GM12878 (cell line): ENCODE measurements around the gene ACOT7. TPM values are rescaled to one million over a fixed set of nuclear protein-coding genes. Genes with fewer than 3 reads are reported as not detected.

Experiments used
- ATAC-seq: fragments of 200-7000 bp; cut with Tn5 transposase; 3 replicates; pipeline ENCODE4 v1.9.1; 2020; ENCODE audit warnings: mild to moderate bottlenecking, moderate library complexity
- BruUV-seq: library from RNA; stranded (reverse); fragments of 400-500 nt; replicated peaks from 2 replicates; lab custom pipeline; 2021; lab: Mats Ljungman, UMichigan
- CTCF ChIA-PET: fragments of 300-600 bp; sonication (Branson Sonifier 250); formaldehyde crosslinking; extraction: SDS; loops from one replicate; lab custom pipeline; 2021; ENCODE audit warnings: inconsistent platforms; lab: Yijun Ruan, JAX
- POLR2A ChIA-PET: fragments of 350-600 bp; formaldehyde crosslinking; extraction: SDS; loops from one replicate; lab custom pipeline; 2021; ENCODE audit warnings: inconsistent platforms; lab: Charles Lee
- RAD21 ChIA-PET: fragments of 300-600 bp; sonication (Branson Sonifier 250); formaldehyde crosslinking; loops from one replicate; lab custom pipeline; 2023; ENCODE audit warnings: antibody characterized with exemption; ENCODE audit not compliant: unreplicated experiment; lab: Charles Lee
- SMC1A ChIA-PET: fragments of 300-600 bp; sonication (Branson Sonifier 250); formaldehyde crosslinking; loops from one replicate; lab custom pipeline; 2023; ENCODE audit not compliant: unreplicated experiment, uncharacterized antibody; lab: Charles Lee
- DNase-seq: peaks from one replicate; pipeline ENCODE4 v3.0.0-alpha.2; 2011; ENCODE audit warnings: low read depth, low spot score
- FAIRE-seq: peaks from 3 replicates; lab custom pipeline; 2011; peaks lifted over from hg19 to GRCh38; lab: Jason Lieb, UNC
- H2AFZ ChIP-seq: 2 replicates; pipeline ENCODE4 v1.6.0; 2011; ENCODE audit warnings: low read depth, low read length, control low read depth; ENCODE audit not compliant: control insufficient read depth
- H3K27ac ChIP-seq: 2 replicates; pipeline ENCODE4 v1.5.1; 2011; ENCODE audit warnings: control low read depth; ENCODE audit not compliant: control insufficient read depth, insufficient read depth
- H3K27me3 ChIP-seq, 2 experiments: replicated peaks in 1 of 2; 2 replicates each; pipeline versions ENCODE4 v1.6.0 to v1.6.1; 2011; ENCODE audit warnings: low read length in 1 of 2; ENCODE audit not compliant: control insufficient read depth in 2 of 2, insufficient read depth in 2 of 2
- H3K36me3 ChIP-seq, 2 experiments: 2 replicates each; pipeline ENCODE4 v1.5.1; 2011; ENCODE audit warnings: low read length in 1 of 2; ENCODE audit not compliant: control insufficient read depth in 2 of 2, insufficient read depth in 2 of 2
- H3K4me1 ChIP-seq: 2 replicates; pipeline ENCODE4 v1.6.1; 2011; ENCODE audit warnings: mild to moderate bottlenecking, low read length, moderate library complexity, mixed read lengths; ENCODE audit not compliant: control insufficient read depth, insufficient read depth
- H3K4me2 ChIP-seq: 2 replicates; pipeline ENCODE4 v1.6.0; 2011; ENCODE audit warnings: control low read depth; ENCODE audit not compliant: control insufficient read depth, insufficient read depth
- H3K4me3 ChIP-seq: fragments of 200-600 bp; sonication (generic); 2 replicates; pipeline ENCODE4 v1.5.1; 2016
- H3K79me2 ChIP-seq: 2 replicates; pipeline ENCODE4 v1.6.0; 2011; ENCODE audit warnings: low read length; ENCODE audit not compliant: control insufficient read depth, insufficient read depth
- H3K9ac ChIP-seq: 2 replicates; pipeline ENCODE4 v1.8.0; 2011; ENCODE audit warnings: low read length, control low read depth, mixed read lengths; ENCODE audit not compliant: control insufficient read depth, insufficient read depth
- H3K9me3 ChIP-seq: replicated peaks from 3 replicates; pipeline ENCODE4 v1.5.1; 2011; ENCODE audit warnings: mild to moderate bottlenecking, low read length; ENCODE audit not compliant: control insufficient read depth, insufficient read depth
- H4K20me1 ChIP-seq: 2 replicates; pipeline ENCODE4 v1.6.0; 2011; ENCODE audit not compliant: control insufficient read depth, insufficient read depth
- BHLHE40 ChIP-seq, 2 experiments: fragments of 450-650 bp in 1 of 2; IDR thresholded peaks; 2 replicates each; pipeline ENCODE4 v1.6.1; 2011 to 2017; ENCODE audit warnings: low read depth in 2 of 2, borderline replicate concordance in 1 of 2, improper control_type of control experiment in 1 of 2, low read length in 1 of 2, mild to moderate bottlenecking in 1 of 2
- FOXK2 ChIP-seq: fragments of 450-650 bp; IDR thresholded peaks from 2 replicates; pipeline ENCODE4 v1.6.1; 2017; ENCODE audit warnings: mild to moderate bottlenecking, moderate library complexity
- FOXM1 ChIP-seq: IDR thresholded peaks from 2 replicates; pipeline ENCODE4 v1.6.1; 2012; ENCODE audit warnings: low read depth, mild to moderate bottlenecking, inconsistent platforms, low read length, moderate library complexity
- HSF1 ChIP-seq: fragments of 150-350 bp; IDR thresholded peaks from 2 replicates; pipeline ENCODE4 v1.6.1; 2014; ENCODE audit warnings: mild to moderate bottlenecking, low read depth, low read length
- PAX5 ChIP-seq: IDR thresholded peaks from 2 replicates; pipeline ENCODE4 v1.6.1; 2011; ENCODE audit warnings: low read depth, low read length, borderline replicate concordance
- SIX5 ChIP-seq: IDR thresholded peaks from 2 replicates; pipeline ENCODE4 v1.6.1; 2011; ENCODE audit warnings: mild to moderate bottlenecking, low read depth, low read length, moderate library complexity; ENCODE audit not compliant: severe bottlenecking
- TAF1 ChIP-seq: IDR thresholded peaks from 2 replicates; pipeline ENCODE4 v1.6.1; 2011; ENCODE audit warnings: mild to moderate bottlenecking, low read depth, low read length, borderline replicate concordance
- TARDBP ChIP-seq: IDR thresholded peaks from 2 replicates; pipeline ENCODE4 v1.6.1; 2016; ENCODE audit warnings: borderline replicate concordance
- ZSCAN29 ChIP-seq: fragments of 450-650 bp; IDR thresholded peaks from 2 replicates; pipeline ENCODE4 v1.6.1; 2017; ENCODE audit warnings: mild to moderate bottlenecking, moderate library complexity
- whole genome bisulfite sequencing: methylation state at CpG from one replicate; pipeline ENCODE4 v1.1.6; 2016; ENCODE audit warnings: low lambda C conversion rate; ENCODE audit not compliant: insufficient replicate concordance, insufficient coverage; ENCODE audit errors: missing lambda C conversion rate; 5-methylcytosine and 5-hydroxymethylcytosine counted together
- in situ Hi-C: fragments of 300-500 bp; cut with MboI; formaldehyde crosslinking; loops from 9 replicates; pipeline ENCODE4 v1.14.3; 2018; ENCODE audit warnings: mixed read lengths
- intact Hi-C: fragments of 100-400 bp; cut with micrococcal nuclease; formaldehyde crosslinking; loops from one replicate; pipeline ENCODE4 v1.14.2; 2022; ENCODE audit not compliant: unreplicated experiment
- polyA plus RNA-seq, 11 experiments: library from polyadenylated mRNA; depleted of rRNA in 4 of 11; unstranded in 6 of 11; stranded (reverse) in 5 of 11; fragments of >200 nt; fragmentation: Nextera tagmentation in 4 of 11; fragmentation: Illumina TruSeq in 1 of 11; extraction: Ambion mirVana in 4 of 11; extraction: Trizol in 1 of 11; gene quantifications; 1 replicate in 1 of 11; 2 replicates in 10 of 11; pipeline versions ENCODE4 v1.2.1 to v1.2.3, GENCODE V29; 2011 to 2016; ENCODE audit warnings: inconsistent platforms in 2 of 11, missing spikeins in 2 of 11, low read depth in 1 of 11
- total RNA-seq, 4 experiments: library from RNA; depleted of rRNA in 3 of 4; stranded (reverse); fragments of >200 nt in 3 of 4; fragmentation: Illumina TruSeq in 1 of 4; extraction: Trizol in 1 of 4; gene quantifications; 2 replicates each; pipeline versions ENCODE4 v1.2.1 to v1.2.3, GENCODE V29; 2013 to 2021
- TF ChIP-seq, protein P1 (sequence below), 3 experiments: IDR thresholded peaks in 2 of 3; conservative IDR thresholded peaks in 1 of 3; 2 replicates each; pipeline ENCODE4 v1.5.1; 2011; ENCODE audit warnings: low read depth in 3 of 3, low read length in 3 of 3, mild to moderate bottlenecking in 3 of 3, control low read depth in 2 of 3, moderate library complexity in 2 of 3, inconsistent platforms in 1 of 3, mixed read lengths in 1 of 3; ENCODE audit not compliant: control insufficient read depth in 2 of 3, insufficient read depth in 1 of 3; ENCODE audit errors: extremely low read depth in 1 of 3

Gene ACOT7
- total and polyA plus RNA-seq, 10 of the 15 experiments (the other 5 are each of a cell fraction or from before 2014, with no cell fraction given) = 8.9 to 206 (median 61.2) TPM

GRCh38 chr1:6254691-6255090, 138.9 kb downstream of the ACOT7 start:
- CTCF ChIA-PET = no interaction called here
- DNase-seq = no peak
- in situ Hi-C loops (loop anchor here (5.0 kb wide), 1 partner anchor 148 kb away; no protein-coding TSS in a partner anchor), intact Hi-C loops (no loop called here)
- Histone ChIP-seq H3K27me3 (peaks cover 0 to 4% of the 10 kb centered on the region in 2 experiments; a peak in 3 of 4 replicates), H4K20me1 (no peaks in the 10 kb centered on the region), H2AFZ (no peak overlapping the region), H3K4me2 (no peak overlapping the region), H3K4me3 (no peak overlapping the region), H3K9ac (no peak overlapping the region), H3K9me3 (no peaks in the 10 kb centered on the region), H3K27ac (no peak overlapping the region), H3K4me1 (peaks cover 2% of the 10 kb centered on the region; the same call in 1 of the 2 replicates), H3K36me3 (no peaks in the 10 kb centered on the region), H3K79me2 (no peaks in the 10 kb centered on the region)
- 59% methylated on average over 14 of the region's 16 CpGs for WGBS
- no peak for FAIRE-seq
- TF ChIP-seq ZSCAN29 (no peak), PAX5 (no peak)
- ATAC-seq = no peak
- BruUV-seq = no TSS peak
- SMC1A ChIA-PET = no interaction called here
- POLR2A ChIA-PET = no interaction called here
- RAD21 ChIA-PET = no interaction called here

DNA sequence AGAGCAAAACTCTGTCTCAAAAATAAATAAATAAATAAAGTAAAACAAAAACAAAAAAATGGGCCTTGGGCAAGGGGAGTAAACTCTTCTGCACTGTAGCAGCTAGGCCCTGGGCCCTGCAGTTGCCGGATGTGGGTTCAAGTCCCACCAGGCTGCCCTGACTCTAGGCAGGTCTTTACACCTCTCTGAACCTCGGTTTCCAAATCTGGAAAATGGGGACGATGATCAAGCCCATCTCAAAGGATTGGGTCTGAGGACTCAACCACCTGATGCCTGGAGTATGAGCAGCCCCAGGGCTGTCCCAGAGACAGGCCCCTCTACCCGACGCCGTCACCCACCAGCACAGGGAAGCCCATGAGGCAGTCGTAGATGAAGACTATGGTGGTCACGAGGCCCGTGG, 140.2 kb downstream of the ACOT7 start:
- in situ Hi-C loops = loop anchor here (5.0 kb wide), 1 partner anchor 149 kb away; no protein-coding TSS in a partner anchor

More for the DNA sequence above, 140.2 kb downstream of the ACOT7 start:
- no peak for ATAC-seq
- Histone ChIP-seq H3K9me3 (no peaks in the 10 kb centered on the region), H2AFZ (no peak overlapping the region), H3K79me2 (no peaks in the 10 kb centered on the region), H3K4me2 (no peak overlapping the region), H3K27ac (no peak overlapping the region), H3K36me3 (no peaks in the 10 kb centered on the region), H3K4me3 (no peak overlapping the region), H4K20me1 (no peaks in the 10 kb centered on the region), H3K9ac (no peak overlapping the region), H3K4me1 (no peaks in the 10 kb centered on the region), H3K27me3 (peaks cover 0 to 7% of the 10 kb centered on the region in 2 experiments; a peak in 3 of 4 replicates)
- FAIRE-seq = no peak
- ChIA-PET SMC1A (no interaction called here), CTCF (no interaction called here), RAD21 (no interaction called here), POLR2A (no interaction called here)
- intact Hi-C loops = no loop called here
- no TSS peak for BruUV-seq
- DNase-seq = no peak
- TF ChIP-seq BHLHE40 (IDR thresholded peaks at IDR 0.05; ENCODE audit: borderline replicate concordance in 1 of 2, low read depth in 2 of 2, low read length in 1 of 2) = no peak
- no peak for TF ChIP-seq FOXM1
- TF ChIP-seq, protein P1, sequence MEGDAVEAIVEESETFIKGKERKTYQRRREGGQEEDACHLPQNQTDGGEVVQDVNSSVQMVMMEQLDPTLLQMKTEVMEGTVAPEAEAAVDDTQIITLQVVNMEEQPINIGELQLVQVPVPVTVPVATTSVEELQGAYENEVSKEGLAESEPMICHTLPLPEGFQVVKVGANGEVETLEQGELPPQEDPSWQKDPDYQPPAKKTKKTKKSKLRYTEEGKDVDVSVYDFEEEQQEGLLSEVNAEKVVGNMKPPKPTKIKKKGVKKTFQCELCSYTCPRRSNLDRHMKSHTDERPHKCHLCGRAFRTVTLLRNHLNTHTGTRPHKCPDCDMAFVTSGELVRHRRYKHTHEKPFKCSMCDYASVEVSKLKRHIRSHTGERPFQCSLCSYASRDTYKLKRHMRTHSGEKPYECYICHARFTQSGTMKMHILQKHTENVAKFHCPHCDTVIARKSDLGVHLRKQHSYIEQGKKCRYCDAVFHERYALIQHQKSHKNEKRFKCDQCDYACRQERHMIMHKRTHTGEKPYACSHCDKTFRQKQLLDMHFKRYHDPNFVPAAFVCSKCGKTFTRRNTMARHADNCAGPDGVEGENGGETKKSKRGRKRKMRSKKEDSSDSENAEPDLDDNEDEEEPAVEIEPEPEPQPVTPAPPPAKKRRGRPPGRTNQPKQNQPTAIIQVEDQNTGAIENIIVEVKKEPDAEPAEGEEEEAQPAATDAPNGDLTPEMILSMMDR (IDR thresholded peaks at IDR 0.05 in 2 of 3, conservative IDR thresholded peaks at IDR 0.05 in 1 of 3; ENCODE audit: control insufficient read depth in 2 of 3, extremely low read depth in 1 of 3, insufficient read depth in 1 of 3, low read depth in 3 of 3, low read length in 3 of 3) = no peak
- TF ChIP-seq HSF1 = no peak
- TF ChIP-seq TARDBP = no peak
- no peak for TF ChIP-seq TAF1
- TF ChIP-seq ZSCAN29 = no peak
- no peak for TF ChIP-seq FOXK2
- TF ChIP-seq SIX5 = no peak
- 40% methylated on average over 9 of the region's 9 CpGs for WGBS
